Adrenal gland (tissue), 5 donors: Measurements from ENCODE around the gene MACROD2.

Source experiments
- CTCF ChIP-seq, 6 experiments: fragments of 450-650 bp in 4 of 6; fragments of 200-600 bp in 2 of 6; sonication (generic) in 1 of 6; IDR thresholded peaks; 1 replicate in 5 of 6; 2 replicates in 1 of 6; pipeline versions ENCODE4 v1.5.1 to v1.8.0; 2016 to 2021; ENCODE audit warnings: antibody characterized with exemption in 6 of 6, mild to moderate bottlenecking in 2 of 6, moderate library complexity in 1 of 6
- POLR2A ChIP-seq, 2 donors: fragments of 450-650 bp; IDR thresholded peaks; one replicate each; pipeline ENCODE4 v1.6.1; 2017; ENCODE audit warnings: antibody characterized with exemption in 2 of 2, mild to moderate bottlenecking in 2 of 2, moderate library complexity in 1 of 2
- donor health status: DM: no; HTN: no; CAD: no.

DNA sequence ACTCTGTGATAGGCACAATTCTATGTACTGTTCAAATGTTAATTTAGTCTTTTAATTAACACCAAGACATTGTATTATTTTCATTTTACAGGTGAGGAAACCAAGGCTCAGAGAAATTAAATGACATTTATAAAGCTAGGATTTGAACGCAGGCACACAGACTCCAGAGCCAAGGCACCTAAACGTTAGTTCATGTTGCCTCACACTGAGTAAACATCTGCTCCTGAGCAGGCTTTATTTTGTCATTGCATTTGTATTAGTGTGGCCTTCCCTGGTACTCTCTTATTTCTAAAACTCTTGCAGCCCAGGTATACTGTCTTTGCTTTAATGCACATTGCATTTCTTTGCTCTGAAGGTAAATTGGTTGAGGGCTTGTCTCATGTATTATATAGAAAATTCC is 605.2 kb downstream of the MACROD2 start:
- TF ChIP-seq CTCF (IDR thresholded peaks at IDR 0.05), result no peak
- TF ChIP-seq POLR2A (IDR thresholded peaks at IDR 0.05), result no peak
